ENCODE results near the gene HOXA11.

Gene HOXA11

DNA sequence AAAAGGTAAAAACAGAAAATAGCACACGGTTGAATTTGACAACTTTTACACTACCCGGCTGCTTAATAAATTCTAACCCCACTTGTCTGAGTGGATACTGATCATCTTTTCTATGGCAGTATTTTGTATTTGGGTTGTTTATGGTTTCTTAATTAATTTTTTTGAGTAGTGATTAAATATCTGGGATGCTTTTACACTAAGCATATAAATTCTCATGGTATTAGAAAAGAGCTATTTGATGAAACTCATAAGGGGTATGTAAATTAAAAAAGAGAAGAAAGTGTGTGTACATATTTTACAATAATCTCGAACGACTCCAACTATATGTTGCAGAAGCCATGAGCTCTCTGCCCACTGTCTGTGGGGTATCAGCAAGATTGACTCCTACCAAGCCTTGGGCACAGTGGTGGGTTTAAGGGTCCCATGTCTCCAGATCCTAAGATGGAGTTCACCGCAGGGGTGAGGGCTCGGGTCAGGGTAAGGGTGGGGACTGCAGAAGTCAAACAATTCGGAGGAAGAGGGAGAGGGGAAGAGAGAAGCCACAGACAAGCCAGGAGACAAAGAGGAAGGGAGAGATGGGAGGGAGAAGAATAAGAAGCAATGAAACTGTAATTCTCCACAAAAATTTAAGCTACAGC lies 22.4 kb upstream of the HOXA11 start:
- no peak for DNase-seq (ENCODE audit: low read depth in 3 of 3, low spot score in 1 of 3)

DNA sequence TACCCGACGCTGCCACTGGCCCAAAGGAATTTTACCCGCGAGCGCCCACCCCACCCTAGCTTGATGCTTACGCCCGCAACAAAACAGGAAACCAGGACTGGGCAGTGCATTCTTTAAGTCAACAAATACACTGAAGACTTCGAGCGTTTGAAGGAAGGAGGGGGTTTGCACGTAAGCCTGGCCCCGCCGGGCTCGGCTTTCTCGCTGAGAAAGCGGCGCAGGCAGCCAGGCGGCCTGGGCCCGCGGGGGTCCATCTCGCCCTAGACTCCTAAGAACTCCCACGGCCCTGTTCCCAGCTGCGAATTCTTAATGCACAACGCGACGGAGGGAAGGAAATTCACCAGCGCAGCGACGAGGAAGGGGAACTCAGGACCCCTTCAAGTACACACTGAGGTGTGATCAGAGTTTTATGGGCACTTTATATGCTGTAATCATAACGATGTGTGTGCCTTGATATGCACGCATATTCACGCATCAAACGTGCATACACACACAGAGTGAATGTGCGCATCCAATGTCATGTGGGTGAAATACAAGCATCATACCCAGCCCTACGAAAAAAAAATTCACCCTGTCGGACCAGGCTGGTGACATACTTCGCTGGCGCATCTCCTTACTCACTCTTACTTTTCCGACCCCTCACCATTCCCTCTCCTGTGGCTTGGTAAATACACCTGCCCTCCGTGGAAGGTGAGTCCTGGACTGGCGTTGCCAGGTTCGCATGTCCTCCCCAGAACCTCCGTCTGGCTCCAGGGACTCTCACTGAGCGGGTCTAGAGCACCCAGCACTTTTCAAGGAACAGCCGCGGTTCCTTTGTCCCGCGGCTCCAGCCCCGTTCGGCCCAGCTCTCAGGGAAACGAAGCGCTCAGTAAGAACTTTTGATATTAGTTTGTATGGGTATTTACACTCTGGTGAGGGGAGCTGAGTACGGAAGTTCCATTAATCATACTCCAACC lies 20.6 kb upstream of the HOXA11 start:
- DNase-seq (ENCODE audit: low read depth in 3 of 3, low spot score in 1 of 3): no peak

DNA sequence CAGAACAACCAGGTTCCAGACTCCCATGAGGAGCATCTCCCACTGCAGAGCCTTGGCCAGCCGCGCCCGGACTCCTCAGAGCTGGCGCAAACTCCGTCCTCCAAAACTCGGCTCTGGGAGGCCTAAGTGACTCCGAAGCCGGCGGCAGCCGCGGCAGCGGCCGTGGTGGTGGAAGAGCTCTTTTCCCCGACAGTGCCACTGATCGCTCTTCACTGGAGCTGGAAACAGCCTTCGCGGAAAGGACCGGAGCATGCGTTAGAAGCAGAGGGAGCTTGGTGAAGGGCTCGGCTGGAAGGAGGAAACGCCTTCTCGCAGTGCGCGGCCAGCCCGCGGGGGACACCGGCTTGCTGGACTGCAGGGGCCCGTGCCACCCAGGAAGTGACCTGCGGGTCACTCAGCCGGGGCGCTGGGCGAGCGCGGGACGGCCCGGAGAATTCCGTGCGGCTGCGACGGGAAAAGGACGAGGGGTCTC lies 19.9 kb upstream of the HOXA11 start:
- no peak for DNase-seq (ENCODE audit: low read depth in 3 of 3, low spot score in 1 of 3)

DNA sequence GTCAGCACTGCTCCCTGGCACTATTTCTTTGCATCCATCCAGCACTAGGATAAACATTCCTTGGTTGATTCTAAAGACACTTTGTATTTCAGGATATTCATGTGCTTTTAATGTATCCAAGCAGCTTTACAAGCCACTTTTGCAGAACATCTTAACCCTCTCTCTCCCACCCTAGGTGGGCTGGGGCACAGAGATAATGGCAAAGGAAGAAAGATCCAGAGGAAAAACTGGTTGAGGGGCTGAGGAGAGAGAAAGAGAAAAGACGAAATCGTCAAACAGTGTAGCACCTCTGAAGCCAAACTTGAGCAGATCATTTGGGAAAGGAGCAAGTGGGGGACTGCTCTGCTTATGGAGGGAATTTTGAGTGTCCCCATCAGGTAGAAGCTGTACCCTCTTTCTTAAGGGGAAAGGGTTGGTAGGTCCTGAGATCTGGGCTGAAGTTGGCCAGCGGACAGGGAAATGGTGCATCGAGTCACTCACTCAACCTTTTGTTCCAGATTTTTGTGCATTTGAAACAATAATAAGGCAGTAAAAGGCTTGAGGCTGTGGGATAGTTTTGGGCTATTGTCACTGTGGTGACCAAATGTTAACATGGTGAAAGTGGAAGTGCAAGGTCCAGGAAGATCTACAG lies 19.0 kb upstream of the HOXA11 start:
- DNase-seq (ENCODE audit: low read depth in 3 of 3, low spot score in 1 of 3): no peak

DNA sequence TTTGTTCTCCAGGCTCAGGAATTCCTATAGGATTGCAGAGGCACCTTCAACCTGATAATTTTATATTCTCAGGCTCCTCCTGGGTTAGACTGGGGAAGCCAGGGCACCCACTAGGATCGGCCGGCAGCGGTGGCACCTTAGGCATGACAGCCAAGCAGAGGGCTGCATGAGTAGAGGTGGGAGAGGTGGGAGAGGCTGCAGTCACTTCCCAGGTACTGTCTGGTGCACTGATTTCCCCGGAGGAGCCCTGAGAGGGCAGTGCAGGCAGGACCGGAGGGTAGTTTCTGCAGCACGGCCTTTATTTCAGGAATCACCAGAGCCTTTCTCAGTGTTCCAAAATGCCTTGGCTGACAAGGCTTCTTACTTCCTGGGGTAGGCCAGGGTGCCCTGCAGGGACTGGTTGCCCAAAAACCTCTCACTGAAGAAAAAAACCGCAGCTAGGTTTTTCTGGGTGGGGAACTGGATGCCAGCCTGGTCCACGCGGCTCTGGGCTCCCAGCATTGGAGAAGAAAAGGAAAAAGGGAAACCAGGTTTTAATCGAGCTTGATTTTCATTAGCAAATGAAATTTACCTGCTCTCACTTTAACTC lies 18.4 kb upstream of the HOXA11 start:
- no peak for DNase-seq (ENCODE audit: low read depth in 3 of 3, low spot score in 1 of 3)

DNA sequence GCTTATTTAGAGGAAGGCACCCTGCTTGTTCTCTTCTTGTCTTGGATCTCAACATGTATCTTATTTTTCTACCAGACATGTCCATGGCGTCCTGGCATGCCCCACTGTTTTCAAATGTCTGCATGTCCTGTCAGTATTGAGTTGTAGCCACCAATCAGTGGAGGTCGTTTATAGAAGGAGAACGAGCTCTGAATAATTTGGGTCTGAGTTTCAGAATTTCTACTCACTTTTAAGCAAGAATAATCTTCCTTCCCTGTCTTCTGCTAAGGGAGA lies 17.8 kb upstream of the HOXA11 start:
- no peak for DNase-seq (ENCODE audit: low read depth in 3 of 3, low spot score in 1 of 3)

DNA sequence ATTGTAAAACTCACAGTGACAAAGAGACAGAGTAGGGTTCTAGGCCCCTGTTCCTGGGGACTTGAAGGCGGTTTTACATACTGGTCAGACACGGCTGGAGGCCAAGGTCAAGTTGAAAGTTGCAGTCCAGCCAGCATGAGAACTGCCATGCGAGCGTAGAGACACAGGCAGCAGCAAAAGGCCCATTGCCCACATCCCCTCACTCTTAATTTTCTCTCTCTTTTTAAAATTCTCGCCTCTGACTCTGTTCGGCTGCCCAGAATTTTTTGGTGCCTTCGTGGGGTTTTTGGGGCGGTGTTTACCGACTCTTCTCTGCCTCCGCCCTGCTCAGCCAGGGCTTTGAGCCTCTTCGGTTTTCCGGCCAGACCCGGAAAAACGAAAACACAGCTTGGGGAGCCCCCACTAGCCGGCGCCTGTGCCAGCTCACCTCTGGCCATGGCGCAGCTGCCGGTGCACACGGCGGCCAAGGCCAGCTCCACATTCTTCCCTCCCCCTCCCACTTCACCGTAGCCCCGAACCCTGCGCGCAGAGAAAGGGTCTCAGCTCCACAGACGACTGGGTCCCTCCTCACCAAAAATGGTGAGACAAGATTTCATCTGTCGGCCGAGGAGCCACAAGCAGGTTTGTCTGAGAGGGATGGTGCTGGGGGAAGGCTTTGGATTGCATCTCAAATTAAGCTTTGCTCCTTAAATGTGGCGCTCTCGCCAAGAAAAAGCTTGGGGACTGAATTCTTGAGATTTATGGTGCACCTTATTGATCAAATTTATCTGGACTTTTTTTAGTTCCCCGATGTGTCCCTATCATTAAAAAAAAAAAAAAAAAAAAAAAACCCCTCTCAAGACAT lies 17.2 kb upstream of the HOXA11 start:
- DNase-seq (ENCODE audit: low read depth in 3 of 3, low spot score in 1 of 3): no peak

DNA sequence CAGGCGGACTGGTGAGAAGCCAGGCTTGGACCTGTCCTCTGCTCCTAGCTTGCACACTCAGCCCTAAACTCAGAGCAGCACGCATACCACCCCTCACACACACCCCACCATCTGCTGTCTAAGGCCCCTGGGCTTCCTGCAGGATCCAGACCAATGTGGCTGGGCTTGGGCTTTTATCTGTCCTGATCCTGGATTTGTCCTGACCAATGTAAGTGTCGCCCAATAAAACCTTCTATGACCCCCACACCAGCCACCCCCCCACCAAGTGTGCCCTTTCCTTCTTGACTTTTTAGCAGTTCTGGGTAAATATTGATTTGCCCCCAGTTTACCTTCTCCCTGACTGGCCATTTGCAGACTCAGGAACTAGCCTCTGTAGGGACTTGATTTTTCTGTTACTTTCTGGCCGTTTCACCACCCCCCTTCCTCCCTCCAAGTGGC lies 16.6 kb upstream of the HOXA11 start:
- no peak for DNase-seq (ENCODE audit: low read depth in 3 of 3, low spot score in 1 of 3)

DNA sequence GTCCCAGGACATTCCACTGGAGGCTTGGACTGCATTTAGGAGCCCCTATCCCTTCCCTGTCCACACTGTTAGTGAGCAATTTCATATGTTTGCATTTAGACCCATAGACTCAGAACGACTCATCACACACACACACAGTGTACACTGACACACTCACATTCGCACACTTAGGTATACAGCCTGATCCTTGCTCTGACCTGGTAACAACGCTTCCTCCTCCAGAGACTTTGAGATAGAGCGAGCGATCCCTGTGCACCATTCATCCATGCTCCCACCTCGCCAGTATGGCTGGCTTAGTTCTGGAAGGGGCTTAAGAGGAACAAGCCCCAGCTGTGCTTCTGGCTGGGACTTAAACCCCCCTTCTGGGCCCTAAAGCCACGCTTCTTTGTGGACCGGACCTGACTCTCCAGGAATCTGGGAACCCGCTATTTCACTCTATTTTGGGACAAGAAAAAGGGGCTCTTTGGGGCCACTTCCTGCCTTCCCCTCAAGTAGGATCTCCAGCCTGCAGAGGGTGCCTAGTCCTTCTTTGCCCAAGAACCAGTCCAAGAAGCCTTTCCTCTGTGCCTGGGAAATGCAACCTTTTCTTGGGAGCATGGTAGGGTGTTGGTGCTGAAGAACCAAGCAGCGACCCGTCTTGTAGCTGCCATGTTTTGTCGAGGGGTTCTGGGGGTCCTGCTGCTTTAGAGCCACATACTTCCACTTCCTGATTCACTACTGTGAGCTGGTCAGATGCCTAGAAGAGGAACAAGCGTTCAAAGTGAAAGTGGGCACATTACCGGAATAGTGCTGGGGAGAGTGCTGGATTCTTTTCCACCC lies 15.9 kb upstream of the HOXA11 start:
- DNase-seq (ENCODE audit: low read depth in 3 of 3, low spot score in 1 of 3): no peak

DNA sequence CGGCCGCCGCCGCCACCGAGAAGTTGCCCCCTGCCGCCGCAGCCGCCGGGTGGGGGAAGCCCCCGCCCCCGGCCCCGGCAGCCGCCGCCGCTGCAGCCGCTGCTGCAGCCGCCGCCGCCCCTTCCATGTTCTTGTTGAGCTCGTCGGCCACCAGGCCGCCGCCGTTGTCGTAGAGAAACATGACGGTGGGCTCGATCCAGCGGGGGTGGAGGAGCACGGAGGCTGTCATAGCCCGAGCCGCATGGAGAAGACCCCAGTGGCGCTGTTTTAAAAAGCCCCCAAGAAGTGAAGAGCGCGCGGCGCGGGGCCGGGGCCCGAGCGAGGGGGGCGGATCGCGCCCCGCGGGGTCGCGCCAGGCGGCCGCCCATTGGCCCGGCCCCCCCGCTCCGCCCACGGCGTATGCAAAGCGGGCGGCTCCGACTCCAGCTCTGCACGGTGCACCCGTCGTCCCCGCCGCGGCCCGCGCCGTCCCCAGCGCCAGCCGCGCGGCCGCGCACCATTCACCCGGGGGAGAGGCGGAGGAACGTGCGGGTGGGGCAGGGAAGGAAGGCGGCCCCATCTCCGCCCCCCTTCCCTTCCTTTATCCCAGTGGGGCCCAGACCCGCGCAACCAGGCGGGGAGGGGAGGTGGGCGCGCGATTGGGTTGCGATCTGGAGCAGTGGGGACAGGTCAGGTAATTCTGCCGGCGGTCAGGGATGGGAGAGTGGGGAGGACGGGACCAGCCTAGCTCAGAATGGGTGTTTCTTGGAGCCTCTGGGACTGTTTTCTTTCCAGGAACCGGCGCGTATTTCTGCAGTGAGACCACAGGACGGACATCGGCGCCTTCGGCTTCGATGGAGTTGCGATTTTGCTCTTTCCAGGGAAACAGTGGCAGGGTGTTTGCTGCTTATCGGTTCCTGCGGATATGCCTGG lies 15.1 kb upstream of the HOXA11 start, which contains the start of gene HOXA13:
HOXA13 (minus strand) TSS at position 243 of the 912 bp plus-strand sequence; CDS start at position 229, 14 bp downstream.
- DNase-seq (ENCODE audit: low read depth in 3 of 3, low spot score in 1 of 3): no peak

DNA sequence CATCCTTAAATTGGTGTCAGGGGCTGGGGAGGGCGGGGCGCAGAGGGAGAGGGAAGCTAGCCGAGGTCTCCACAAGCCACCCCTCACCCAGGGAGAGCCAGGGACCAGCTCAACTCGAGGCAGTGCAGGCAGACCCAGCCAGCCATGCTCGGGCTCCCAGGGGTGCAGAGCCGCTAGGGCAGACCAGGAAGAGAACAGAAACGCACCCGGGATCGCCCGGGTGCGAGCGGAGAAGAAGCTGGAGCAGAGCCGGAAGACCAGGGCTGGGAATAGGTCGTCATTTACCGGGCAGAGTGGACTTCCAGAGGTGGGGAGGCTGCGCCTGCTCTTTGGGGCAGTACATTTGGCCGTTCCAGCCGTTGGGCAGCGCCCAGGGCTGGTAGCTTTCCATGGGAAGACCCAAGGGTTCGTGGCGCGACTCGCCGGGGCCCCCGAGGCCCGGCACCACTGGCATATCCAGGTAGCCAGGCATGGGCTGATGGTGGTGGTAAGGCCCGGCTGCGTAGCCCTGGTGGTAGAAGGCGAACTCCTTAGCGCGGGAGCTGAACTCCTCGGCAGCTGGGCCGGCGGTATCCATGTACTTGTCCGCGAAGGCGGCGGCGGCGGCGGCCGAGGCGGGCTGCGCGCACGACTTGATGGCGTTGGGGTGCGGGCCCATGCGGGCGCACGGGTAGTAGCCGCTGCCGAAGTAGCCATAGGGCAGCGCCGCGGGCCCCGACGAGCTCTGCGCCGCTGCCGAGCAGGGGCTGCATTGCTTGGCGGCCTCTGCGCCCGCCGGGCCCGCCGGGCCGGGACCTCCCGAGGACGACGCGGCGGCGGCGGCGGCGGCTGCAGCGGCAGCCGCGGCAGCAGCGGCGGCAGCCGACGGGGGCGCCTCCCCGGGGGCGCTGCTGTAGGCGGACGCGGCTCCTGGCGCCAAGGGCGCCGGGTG lies 14.1 kb upstream of the HOXA11 start:
- no peak for DNase-seq (ENCODE audit: low read depth in 3 of 3, low spot score in 1 of 3)

DNA sequence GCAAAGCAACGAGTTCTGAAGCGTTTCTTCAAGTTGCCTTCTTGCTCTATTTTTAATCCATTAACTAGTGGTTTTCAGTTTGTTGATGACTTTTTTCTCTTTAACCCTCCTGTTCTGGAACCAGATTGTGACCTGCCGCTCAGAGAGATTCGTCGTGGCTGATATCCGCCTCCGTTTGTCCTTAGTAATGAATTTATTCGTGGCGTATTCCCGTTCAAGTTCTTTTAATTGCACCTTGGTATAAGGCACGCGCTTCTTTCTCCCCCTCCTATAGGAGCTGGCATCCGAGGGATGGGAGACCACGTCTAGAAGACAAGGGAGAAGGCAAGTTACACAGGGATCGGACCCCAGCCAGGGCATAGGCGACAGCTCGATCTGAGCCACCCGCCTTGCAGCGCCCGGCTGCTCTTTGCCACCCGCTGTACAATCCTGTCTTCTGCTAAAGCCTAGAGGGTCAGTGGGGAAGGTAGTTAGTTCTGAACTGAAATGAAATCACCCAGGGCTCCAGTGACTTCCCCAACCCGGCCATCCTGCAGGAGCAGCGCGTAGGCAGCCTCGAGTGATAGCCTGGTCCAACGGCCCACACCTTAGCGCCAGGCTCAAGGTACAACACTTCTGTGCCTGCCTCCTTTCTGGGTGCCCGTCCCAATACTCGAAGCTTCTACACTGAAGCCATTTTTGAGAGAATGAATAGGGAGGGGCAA lies 13.3 kb upstream of the HOXA11 start:
- DNase-seq (ENCODE audit: low read depth in 3 of 3, low spot score in 1 of 3): no peak

DNA sequence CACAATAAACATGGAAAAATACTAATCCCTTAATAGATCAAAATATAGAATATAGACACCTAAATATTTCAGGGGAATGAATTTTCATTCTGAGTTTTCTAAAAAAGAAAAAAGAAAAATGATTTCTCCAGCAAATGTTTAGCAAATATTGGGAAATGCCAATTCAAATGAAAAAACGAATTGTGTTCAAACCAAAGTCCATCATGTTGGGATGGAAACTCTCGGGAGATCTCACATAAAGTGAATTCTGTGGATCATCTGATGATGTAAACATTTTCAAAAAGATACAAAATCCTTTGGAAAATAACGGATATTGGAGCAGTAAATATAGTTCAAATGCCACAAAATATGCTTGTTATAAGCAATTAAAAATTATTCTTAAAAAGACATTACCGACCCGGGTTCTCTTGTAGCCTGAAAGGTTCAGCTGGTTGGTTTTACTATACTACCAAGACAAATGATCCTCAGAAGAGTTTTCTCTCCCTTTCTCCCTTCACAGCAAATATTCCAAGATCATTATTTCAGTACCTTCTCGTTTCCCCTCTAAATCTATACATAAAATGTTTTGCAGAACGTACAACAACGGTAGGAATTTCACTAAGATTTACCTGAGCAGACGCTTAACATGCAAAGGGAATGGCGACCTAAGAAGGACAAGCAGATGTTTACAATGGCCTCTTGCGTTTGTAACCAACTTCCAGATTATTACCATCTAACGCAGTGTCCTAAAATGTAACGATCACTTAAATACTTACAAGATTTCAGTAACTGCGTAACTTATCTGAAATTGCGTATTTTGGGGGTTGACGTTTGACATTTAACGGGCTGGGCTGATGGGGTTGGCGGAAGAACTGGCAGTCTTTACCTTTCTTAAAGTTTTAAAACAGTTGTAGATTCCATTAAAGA lies 12.4 kb upstream of the HOXA11 start:
- DNase-seq (ENCODE audit: low read depth in 3 of 3, low spot score in 1 of 3): no peak

DNA sequence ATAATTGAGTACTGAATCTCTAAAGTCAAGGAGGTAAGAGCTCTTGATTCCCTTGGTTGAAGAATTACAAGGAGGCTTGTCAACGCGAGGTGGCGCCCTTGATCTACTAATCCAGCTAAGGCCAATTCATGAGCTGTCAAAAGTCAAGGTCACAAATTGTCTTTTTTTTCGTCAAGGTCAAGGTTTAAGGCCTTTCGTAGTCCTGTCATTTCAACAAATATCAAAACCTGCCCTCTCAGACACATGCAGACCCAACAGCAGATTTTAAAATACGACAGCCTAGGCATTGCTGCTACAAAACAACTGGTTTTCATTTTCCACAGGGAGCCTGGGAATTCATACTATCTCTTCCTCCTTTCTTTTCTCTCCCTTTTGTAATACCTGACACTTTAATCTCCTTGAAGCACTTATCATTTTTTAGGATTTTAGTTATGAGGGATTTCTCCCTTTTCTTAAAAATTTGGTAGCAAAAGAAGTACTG lies 11.3 kb upstream of the HOXA11 start:
- peak; percentile 52 to 85 (median 62) for DNase-seq (ENCODE audit: low read depth in 3 of 3, low spot score in 1 of 3)

DNA sequence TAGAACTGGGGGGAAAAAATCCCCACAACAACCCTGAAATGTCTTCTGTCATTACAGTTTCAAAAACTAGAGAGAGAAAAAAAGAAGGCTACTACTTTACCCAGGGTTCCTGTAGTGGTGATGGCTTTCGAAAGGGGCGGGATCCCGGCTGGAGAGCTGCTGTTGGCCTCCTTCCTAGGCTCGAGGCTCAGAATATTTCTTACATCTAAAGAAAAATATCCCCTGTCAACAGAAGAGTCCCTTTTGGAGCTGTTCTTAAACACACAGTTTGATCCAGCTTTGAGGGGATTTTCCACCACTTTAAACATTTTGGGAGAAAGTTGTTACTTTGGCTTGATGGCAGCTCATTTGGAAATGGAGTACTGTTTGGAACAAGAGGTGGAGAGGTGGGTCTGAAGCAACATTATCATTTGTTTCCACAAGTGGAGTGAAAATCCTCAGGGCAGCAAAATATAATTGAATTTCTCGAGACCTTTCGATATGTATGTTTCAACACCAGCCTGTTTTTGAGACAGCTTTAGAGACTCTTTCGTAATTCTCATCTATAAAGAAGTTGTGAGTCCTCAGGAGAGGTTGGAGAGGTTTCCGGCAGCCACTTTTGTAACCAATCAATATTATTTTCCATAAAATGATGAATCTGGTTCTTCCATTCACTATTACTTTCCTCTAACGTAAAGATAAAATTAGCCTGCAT lies 9.8 kb upstream of the HOXA11 start:
- no peak for DNase-seq (ENCODE audit: low read depth in 3 of 3, low spot score in 1 of 3)
